ENCODE results near the gene SPATA2L. TPM values are rescaled to one million over a fixed set of nuclear protein-coding genes. Genes with fewer than 3 reads are reported as not detected.
A peak's percentile ranks its signal among the peaks of the same experiment; 100 is the strongest.

The SPATA2L gene
- total RNA-seq, 1 donor from 2014 or later = 7.6 TPM

GRCh38 chr16:89732142-89732917 is 30.8 kb upstream of the SPATA2L start:
- H3K4me3 ChIP-seq = no peak overlapping the region
- H3K9me3 ChIP-seq (ENCODE audit: low read depth) = no peaks in the 10 kb centered on the region
- H3K9ac ChIP-seq = no peak overlapping the region
- no peaks in the 10 kb centered on the region for H3K36me3 ChIP-seq
- no peak overlapping the region for H3K4me2 ChIP-seq
- H3K27me3 ChIP-seq = no peaks in the 10 kb centered on the region
- no peaks in the 10 kb centered on the region for H3F3A ChIP-seq (ENCODE audit: low read depth)
- peaks cover 9% of the 10 kb centered on the region for H4K20me1 ChIP-seq (ENCODE audit: low read depth)
- no peak overlapping the region for H3K27ac ChIP-seq
- DNase-seq (ENCODE audit: low spot score) = no peak
- no peak for TF ChIP-seq EZH2phosphoT487 (IDR thresholded peaks at IDR 0.05)
- TF ChIP-seq CTCF (IDR thresholded peaks at IDR 0.05) = no peak
- no peak for TF ChIP-seq EZH2 (IDR thresholded peaks at IDR 0.05)
- H3K4me1 ChIP-seq = no peaks in the 10 kb centered on the region
- Mint-ChIP-seq H3K36me3 (peaks cover 37% of the 10 kb centered on the region), H3K27me3 (ENCODE audit: insufficient read depth, low read depth) (peaks cover 8% of the 10 kb centered on the region), H3K4me1 (peaks cover 19% of the 10 kb centered on the region), H3K27ac (peak overlapping the region; percentile 55), H3K9me3 (no peaks in the 10 kb centered on the region), H3K4me3 (no peak overlapping the region)
- no peaks in the 10 kb centered on the region for H3K79me2 ChIP-seq (ENCODE audit: low read depth)
- H2AFZ ChIP-seq (replicated peaks) = no peak overlapping the region

- peaks cover 9% of the 10 kb centered on the region for H4K20me1 ChIP-seq (ENCODE audit: low read depth)
- Mint-ChIP-seq H3K4me3 (no peak overlapping the region), H3K4me1 (peaks cover 25% of the 10 kb centered on the region), H3K27ac (no peak overlapping the region), H3K9me3 (no peaks in the 10 kb centered on the region), H3K36me3 (peaks cover 36% of the 10 kb centered on the region), H3K27me3 (ENCODE audit: insufficient read depth, low read depth) (peaks cover 14% of the 10 kb centered on the region)
- H3K9ac ChIP-seq = no peak overlapping the region
- no peaks in the 10 kb centered on the region for H3K36me3 ChIP-seq
- no peak overlapping the region for H3K4me2 ChIP-seq
- TF ChIP-seq CTCF (IDR thresholded peaks at IDR 0.05) (no peak), EZH2 (IDR thresholded peaks at IDR 0.05) (no peak), EZH2phosphoT487 (IDR thresholded peaks at IDR 0.05) (no peak)
- H2AFZ ChIP-seq (replicated peaks) = no peak overlapping the region
- no peak for DNase-seq (ENCODE audit: low spot score)
- H3K9me3 ChIP-seq (ENCODE audit: low read depth) = no peaks in the 10 kb centered on the region
- H3K27ac ChIP-seq = no peak overlapping the region
- H3K4me3 ChIP-seq = no peak overlapping the region
- H3K79me2 ChIP-seq (ENCODE audit: low read depth) = no peaks in the 10 kb centered on the region
- H3K4me1 ChIP-seq = no peaks in the 10 kb centered on the region
- no peaks in the 10 kb centered on the region for H3F3A ChIP-seq (ENCODE audit: low read depth)
- no peaks in the 10 kb centered on the region for H3K27me3 ChIP-seq
Measured at GRCh38 chr16:89730610-89731234, 29.2 kb upstream of the SPATA2L start.

- Histone ChIP-seq H3F3A (ENCODE audit: low read depth) (no peaks in the 10 kb centered on the region), H3K79me2 (ENCODE audit: low read depth) (no peaks in the 10 kb centered on the region), H3K4me3 (no peak overlapping the region), H3K4me1 (no peaks in the 10 kb centered on the region), H3K27ac (no peak overlapping the region), H2AFZ (replicated peaks) (no peak overlapping the region), H3K9ac (no peak overlapping the region), H3K4me2 (no peak overlapping the region), H3K9me3 (ENCODE audit: low read depth) (no peaks in the 10 kb centered on the region), H3K36me3 (no peaks in the 10 kb centered on the region), H4K20me1 (ENCODE audit: low read depth) (peaks cover 9% of the 10 kb centered on the region), H3K27me3 (no peaks in the 10 kb centered on the region)
- no peak for DNase-seq (ENCODE audit: low spot score)
- peak overlapping the region; percentile 94 for H3K27ac Mint-ChIP-seq
- H3K36me3 Mint-ChIP-seq = peaks cover 32% of the 10 kb centered on the region
- peak overlapping the region; percentile 50 for H3K4me3 Mint-ChIP-seq
- no peak for TF ChIP-seq EZH2 (IDR thresholded peaks at IDR 0.05)
- TF ChIP-seq CTCF (IDR thresholded peaks at IDR 0.05) = no peak
- TF ChIP-seq EZH2phosphoT487 (IDR thresholded peaks at IDR 0.05) = no peak
- peaks cover 25% of the 10 kb centered on the region for H3K4me1 Mint-ChIP-seq
- no peaks in the 10 kb centered on the region for H3K9me3 Mint-ChIP-seq
- H3K27me3 Mint-ChIP-seq (ENCODE audit: insufficient read depth, low read depth) = peaks cover 14% of the 10 kb centered on the region
Measured at GRCh38 chr16:89729863-89730593, 28.5 kb upstream of the SPATA2L start.
